Fibroblast of skin of left biceps (primary cell): ENCODE measurements around the gene SLC4A5.
"Not testable (repeated sequence)": the region's sequence is repeated elsewhere in the genome, so short reads cannot be mapped to it uniquely, and the experiment has no call there.

Source experiments
- DNase-seq, 2 experiments: peaks; one replicate each; pipeline ENCODE4 v3.0.0-alpha.2; 2013; ENCODE audit warnings: low read depth in 2 of 2

The SLC4A5 gene

DNA sequence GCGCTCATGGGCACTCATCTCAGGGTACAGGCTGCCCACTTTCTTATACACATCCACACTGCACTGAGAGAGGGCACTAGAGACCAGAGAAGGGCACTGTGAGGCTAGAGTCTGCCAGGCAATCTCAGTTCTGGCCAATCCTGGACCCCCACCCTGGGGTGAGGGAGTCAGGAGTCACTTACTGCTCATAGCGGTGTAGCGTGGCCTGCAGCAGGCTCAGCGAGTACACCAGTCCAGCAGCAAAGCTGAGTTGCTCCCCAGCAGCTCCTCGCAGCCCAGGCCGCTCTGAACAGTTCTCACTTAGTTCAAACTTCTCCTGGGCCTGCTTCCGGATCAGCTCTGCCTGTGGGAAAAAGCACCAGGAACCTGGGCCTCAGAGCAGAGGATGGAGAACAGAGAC lies 24.6 kb upstream of the SLC4A5 start:
- DNase-seq, result no peak

DNA sequence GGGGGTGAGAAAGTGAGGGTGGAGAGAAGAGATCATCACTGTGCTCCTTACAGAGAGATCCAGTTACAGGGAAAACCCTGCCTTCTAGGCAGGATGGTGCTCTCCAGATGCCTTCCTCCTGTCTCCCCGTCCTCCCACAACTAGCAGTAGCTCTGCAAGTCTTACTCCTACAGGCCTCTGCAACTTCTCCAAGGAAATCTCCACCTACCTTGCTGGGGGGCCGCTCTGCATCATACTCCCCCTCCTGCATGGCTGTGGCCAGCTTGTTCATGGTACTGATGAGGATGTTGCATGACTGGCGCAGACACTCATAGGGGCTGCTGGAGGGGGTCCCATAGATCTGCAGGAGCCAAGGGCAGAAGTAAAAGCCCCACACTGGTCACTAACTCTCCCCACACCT lies 22.8 kb upstream of the SLC4A5 start:
- no peak for DNase-seq

DNA sequence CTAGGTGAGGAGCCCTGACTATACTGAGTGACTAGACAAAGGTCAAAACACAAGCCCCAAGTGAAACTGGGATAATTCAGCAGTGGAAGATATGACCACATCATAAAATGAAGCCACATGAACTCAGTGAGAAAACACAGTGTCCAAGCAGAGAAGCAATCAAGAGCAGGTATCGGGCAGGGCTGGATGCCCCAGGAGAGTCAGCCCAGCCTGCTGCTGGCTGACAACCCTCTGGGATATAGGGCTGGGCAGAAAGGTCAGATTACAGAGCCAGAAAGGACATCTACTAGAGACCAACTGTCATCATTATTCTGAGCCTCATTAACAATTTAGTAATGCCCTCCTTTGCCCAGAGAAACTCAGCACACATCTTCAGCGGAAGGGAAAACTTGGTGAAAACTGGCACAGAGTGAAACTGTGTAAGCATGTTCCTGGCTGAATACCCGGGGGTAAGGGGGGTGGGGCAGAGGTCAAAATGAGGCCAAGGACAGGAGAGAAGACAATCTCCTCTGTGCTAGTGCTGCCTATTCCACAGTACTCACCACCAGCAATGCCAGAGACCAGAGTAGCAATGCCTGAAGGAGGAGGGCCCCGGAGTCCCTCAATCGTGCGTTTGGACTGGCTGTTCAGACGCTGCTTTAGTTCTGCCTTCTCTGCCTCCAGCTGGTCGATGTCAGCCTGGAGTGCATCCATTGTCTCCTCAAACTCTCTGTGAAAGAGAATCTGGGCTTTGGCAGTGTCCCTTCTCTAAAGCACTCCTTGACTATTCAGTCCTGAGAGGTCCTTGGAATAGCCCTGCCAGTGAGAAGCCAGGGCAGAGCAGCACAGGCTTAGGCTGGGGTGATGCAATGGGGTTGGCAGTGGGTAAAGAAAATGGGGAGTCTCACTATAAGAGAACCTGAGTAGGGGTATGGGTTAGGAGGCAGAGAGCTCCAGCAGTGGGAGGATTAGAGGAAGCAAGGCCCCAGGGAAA lies 21.6 kb upstream of the SLC4A5 start:
- no peak for DNase-seq

DNA sequence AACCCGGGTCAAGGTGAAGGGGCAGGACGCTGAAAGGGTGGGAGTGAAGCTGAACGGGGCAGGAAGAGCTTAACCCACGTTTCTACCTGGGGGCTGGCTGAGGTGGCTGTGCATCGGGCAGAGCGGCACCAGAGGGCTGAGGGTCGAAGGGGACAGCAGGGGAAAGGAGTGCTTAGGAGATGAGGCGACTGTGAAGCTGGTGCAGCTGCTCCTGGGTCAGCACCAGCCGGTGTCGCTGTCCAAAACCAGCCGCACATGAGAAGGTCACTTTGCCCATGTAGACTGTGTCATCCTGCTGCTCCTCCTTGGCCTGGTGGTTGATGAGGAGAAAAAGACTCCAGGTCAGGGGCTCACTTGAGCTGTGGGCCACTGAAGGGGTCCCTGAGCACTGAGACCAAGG lies 18.1 kb upstream of the SLC4A5 start:
- DNase-seq, result no peak

DNA sequence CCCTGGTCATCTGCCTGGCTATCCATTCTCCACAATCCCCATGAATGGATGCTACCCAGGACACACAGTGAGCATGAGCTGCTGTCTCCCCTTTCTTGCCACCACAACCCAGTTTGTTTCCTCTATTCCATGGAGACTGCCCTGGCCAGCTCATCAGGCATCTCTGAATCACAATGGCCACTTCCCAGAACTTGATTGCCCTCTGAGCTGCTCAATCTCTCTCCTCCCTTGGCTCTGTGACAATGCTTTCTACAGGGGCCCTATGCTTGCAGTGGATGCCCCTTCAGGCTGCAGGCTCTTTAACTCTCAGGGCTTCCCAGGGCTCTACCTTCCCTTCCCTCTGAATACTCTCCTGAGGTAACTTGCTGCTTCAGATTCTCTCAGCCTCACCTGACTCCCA lies 14.4 kb upstream of the SLC4A5 start:
- no peak for DNase-seq

DNA sequence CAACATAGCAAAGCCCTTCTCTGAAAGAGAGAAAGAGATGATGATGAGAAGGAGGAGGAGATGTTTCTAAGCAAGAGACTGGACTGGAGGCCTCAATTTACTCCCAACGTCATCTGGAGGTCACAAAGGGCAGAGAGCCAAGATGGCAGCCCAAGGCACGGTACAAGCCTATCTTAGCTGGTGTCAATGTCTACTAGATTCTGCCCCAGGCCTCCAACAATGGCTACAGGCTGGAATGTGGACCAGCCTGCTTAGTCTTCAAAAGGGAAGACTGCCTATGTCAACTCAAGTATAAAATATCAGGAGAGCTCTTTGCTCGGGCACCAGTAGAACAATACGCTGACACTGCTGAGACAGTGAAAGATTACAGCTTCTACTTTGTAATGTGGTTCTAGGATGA lies 6.7 kb upstream of the SLC4A5 start:
- no peak for DNase-seq

DNA sequence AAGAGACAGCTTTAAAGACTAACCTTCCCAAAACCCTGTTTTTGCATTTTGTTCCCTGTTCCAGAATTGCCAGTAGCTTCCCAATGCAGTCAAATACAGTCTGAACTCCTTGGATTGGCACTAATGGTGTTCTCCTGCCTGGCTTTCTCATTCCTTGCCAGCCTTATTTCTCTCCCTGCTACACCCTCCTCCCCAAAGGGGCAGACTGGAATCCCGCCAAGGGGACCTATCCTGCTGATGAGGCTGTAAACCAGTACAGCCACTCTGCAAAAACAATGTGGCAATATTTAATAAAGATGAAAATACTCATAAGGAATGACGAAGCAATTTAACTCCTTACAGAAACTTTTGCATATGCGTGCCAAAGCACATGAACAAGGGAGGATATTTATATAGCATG lies 4.5 kb upstream of the SLC4A5 start:
- DNase-seq, result no peak

DNA sequence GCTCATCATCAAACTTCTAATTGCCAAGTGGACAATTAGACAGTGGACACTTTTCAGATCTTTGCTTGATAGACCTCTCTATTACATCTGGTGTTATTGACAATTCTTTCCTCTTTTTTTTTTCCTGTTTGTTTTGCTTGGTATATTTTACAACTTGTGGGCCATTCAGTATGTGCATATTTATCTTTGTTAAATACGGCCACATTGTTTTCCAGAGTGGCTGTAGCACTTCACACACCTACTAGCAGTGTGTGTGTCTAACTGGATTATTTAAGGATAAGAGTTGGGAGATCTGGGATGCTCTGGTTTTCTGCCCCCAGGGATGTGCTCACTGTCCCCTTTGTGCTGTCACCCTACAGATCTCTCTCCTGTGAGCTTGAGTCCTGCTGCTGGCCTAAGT lies 4.1 kb upstream of the SLC4A5 start:
- DNase-seq, result no peak

DNA sequence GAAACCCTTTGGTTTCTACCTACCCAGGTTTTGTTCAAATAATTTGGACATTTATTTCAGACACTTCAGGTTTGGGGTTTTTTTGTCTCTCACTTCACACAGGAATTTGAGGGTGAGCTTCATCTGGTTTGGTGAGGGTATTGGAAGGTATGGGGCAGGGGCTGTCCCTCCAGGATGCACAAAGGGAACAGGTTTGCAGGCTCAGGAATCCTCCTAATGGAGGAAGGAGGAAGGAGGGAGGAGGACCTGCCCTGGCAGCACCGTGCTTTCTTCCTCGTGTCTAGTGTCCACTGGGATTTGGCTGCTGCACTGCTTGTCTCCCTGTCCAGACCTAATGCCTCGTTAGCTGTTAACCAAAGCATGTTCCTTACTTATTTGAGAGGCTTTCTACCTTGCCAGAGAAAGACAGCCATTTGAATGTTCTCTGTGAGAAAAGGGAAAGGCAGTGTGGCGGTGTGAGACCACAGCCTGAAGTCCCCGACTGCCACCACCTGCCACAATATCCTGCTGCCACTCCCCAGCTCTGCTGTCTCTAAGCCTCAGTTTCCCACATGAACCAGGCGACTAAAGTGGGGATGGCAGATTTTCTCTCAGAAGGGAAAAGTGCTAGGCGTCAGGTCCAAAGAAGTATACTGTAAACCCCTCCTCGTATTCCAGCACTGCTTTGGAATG lies 2.2 kb upstream of the SLC4A5 start:
- DNase-seq, result no peak

DNA sequence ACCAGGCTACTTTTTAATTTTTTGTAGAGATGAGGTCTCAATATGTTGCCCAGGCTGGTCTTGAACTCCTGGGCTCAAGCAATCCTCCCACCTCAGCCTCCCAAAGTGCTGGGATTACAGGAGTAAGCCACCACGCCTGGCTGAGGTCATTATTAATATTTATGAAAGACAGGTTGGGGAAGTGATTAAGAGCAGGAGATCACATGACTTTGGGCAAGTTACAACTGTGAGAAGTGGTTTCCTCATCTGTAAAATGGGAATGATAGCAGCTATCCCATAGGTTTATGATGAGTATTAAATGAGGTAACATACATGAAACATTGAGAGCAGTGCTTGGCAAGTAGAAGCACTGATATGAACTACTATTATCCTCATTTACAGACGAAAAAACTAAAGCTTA lies 7.0 kb downstream of the SLC4A5 start:
- not testable (repeated sequence) for DNase-seq

DNA sequence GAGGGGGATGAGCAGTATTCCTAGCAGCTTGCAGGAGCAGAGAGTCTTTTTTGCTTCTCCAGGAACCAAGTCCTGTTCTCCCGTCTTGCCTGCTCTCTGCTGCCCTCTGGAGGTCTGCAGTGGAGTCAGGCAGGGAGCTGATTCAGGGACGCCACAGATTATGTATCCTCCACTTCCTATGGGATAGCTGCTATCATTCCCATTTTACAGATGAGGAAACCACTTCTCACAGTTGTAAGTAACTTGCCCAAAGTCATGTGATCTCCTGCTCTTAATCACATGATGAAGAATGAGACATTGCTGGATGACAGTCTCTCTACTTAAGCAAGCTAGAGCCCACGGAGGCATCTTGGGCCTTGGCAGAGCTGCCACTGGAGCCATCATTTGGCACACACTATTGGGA lies 8.3 kb downstream of the SLC4A5 start:
- DNase-seq, result peak; percentile 25 to 35

DNA sequence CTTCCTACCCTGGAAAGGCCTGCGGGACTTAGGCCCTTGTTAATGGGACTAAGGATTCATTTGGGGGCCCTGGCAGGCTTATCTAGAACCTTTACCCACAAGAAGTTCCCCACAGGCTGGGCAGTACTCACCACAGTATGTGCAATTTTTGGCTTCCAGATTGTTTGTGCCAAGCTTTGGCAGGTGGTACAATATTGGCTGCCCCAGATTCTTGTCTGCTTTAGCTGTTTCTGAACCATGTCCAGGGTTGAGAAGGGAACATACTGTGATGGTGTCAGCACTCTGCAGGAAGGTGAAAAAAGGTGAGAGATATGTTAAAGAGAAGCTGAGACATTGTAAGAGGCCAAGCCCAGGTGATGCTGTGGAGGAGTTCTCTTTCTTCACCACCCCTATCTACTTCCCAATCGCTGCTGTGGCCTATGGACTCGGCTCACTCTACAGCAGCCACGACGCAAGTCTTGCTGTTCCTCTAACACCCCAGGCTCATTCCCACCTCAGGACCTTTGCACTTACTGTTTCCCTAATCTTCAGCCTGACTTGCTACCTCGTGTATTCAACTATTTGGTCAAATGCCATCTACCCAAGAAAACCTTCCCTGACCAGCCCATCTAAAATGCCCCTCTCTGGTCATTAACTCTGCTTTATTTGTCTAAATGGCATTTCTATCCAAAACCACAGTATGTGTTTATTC lies 9.2 kb downstream of the SLC4A5 start:
- DNase-seq, result no peak

DNA sequence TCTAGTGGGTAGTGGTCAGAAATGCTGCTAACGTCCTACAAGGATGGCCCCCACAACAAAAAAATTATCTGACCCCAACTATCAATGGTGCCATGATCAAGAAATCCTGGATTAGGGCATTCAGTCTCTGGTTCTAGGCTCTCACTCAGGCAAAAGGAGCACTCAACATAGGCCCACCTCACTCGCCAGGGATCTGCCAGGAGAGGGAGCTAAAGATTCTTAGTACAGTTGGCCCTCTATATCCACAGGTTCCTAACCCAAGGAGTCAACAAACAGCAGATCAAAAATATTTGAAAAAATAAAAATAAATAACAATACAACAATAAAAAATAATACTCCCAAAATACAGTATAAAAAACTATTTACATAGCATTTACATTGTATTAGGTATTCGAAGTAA lies 10.0 kb downstream of the SLC4A5 start:
- no peak for DNase-seq

DNA sequence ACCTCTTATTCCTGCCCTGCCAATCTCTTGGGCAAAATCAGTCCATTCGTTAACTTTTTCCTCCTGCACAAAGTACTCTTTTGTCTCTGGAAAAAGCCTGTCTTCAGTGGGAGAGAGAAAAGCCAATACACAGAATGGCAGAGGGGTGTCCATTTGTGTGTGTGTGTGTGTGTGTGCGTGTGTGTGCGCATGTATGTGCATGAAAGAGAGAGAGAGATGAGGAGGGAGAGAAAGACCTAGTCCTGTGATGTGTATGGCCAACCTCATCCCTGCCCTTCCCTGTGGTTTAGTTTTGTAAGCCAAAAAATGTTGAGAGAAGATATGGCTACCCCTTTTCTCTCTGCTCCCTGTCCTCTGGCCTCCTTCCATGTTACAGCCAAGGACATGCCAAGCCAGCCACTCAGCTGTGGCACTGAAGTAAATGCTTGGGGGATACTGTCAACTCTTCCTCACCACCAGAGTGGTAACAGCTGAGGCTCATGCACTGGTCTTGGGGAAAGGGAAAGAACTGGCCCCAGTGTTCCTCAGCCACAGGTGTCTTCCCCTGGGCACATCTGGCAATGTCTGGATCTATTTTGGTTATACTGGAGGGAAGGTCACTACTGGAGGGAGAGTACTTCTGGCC lies 10.6 kb downstream of the SLC4A5 start:
- DNase-seq, result no peak

DNA sequence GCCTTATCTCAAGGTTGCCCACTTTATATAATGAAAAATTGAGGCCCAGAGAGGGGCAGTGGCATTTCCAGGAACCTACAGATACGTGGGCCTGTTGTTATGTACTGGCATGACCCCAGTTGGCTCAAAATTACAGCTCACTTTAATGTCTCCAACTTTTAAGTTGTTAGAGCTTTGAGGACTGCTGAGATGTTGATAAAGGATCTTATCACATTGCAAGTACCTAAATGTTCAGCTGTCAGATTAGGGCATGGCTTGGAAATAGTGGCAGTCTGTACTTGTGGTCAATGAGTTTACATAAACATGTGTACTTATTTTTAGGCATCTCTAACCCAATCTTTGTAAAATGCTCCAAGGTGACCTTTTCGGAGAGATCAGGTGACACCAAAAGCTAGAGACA lies 14.6 kb downstream of the SLC4A5 start:
- DNase-seq, result no peak

DNA sequence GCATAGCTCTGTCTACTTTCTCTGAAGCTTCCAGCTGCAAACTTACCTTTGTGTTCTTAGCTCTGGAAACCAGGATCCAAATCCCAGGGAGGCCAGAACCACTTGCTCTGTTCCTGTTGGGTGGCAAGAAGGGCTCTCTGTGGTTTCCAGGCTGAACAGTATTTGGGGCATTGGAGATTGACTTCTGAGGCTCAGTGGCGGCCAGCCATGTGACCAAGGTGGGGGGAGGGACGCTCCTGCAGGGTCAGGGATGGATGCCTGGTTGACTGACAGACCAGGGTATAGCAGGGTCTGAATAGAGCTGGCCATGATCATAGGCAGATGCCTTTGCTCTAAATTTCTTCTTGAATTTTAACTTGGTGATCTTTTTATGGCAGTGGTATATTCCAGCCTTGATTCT lies 15.1 kb downstream of the SLC4A5 start:
- DNase-seq, result no peak

DNA sequence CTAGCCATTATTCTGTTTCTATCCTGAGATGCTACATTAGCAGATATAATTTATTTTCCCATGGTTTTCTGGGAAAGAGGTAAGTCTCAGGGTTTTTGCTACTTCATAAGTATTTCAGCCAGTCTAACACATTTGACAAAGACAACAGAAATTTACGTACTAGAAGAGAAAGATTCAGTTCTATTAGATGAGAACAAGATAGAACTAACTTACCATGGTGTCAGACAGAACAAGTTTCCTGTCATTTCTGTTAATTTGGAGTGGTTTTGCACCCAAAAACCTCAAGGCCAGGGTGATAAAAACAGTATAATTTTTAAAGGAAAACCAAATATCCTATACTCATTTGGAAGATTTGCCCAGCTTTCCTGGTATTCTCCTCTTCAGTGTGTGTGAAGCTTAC lies 15.6 kb downstream of the SLC4A5 start:
- no peak for DNase-seq

DNA sequence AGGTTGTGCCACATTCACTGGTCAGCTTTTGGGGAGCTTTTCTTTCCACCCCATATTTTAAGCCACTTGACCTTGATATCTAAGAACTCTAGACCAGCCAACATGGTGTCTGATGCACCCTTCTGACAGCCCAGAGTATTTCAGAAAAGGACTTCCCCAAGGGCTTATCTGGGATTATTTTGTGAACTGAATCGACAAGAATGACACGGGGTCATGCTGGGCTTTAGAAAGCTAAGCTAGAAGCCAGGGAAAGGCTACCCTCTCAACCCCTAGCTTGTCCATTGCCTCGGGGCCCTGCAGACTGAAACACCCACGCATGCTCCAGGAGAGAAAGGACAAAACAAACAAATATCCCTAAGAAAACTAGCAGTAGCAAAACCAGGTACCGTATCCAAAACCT lies 16.0 kb downstream of the SLC4A5 start:
- DNase-seq, result no peak

DNA sequence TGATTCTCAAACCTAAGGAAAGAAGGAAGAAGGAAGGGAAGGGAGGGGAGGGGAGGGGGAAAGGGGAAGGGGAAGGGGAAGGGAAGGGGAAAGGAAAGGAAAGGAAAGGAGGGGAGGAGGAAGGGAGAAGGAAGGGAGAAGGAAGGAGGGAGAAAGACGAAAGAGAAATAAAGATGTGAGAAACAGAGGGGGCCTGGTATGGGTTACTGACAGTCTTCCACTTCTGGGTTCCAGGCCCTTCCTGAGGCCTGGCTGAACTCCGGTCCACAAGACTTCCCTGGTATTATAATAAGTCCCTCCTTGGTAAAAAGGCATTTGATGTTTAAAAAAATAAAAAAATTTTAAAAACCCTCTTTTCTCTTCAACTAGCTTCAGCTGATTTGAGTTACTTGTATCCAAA lies 17.4 kb downstream of the SLC4A5 start:
- DNase-seq, result no peak

DNA sequence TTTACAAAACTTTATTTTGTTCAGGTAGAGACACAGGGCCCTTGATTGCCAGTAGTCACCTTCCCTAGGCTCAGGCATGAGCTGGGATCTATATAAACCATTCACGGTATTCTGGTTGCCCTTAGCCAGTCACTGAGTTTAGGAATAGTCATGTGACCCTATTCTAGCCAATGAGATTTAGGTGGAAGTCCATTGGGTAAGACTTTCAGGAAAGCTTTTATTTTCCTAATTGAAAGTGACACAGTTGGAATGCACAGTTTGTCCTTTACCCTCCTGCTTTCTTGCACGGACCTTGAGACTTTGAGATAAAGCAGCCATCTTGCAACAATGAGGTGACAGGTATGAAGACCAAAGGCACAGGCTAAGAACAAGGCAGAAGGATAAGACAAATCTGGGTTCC lies 21.5 kb downstream of the SLC4A5 start:
- no peak for DNase-seq

DNA sequence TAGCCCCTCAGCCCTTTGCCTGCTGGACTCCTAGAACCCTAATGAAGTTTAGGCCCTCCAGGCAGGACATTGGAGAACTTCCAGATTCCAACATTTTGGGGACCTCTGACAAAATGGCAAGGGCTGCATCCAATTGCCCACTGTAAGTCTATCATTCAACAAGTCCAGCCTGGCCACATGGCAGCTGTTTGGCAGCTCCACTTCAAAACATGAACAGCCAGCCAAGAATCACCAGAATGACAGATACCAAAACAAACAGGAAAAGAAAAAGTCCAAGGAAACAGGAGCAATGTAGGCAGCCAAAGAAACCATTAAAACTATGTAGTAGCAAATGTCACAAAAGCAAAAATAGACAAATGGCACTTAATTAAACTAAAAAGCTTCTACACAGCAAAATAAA lies 25.5 kb downstream of the SLC4A5 start:
- no peak for DNase-seq

DNA sequence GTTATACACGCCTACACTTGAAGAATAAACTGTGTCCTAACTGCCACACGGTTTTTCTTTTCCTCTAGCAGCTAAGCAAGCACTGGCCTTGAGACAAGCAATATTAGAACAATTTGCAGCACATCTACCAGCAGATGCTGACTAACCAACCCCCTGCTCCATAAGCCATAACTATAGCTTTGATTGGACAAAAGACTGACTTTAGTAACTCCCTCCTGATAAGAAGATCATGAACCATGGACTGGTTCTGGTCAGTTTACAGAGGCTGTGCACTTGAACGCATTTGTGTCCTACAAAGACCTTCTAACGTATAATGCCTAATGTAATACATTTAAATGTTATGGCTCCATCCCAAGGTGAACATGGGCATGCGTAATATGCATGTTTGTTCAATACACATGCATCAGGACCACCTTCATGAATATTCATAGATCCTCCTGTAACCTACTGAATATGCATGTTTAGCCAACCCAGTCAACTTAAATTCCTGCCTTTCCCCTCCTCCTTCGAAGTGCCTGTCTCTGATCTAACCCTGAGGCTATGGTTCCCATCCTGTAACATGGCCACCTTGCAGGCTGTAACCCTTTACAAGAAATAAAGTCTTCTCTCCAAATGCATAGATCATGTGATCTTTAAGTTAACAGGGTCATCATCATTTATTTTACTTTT lies 26.5 kb downstream of the SLC4A5 start:
- no peak for DNase-seq
